Endothelial cell of umbilical vein (primary cell): Measurements from ENCODE around the gene TRAK1. TPM values are rescaled to one million over a fixed set of nuclear protein-coding genes. Genes with fewer than 3 reads are reported as not detected.

Source experiments
- BruUV-seq: library from RNA; stranded (reverse); fragments of 400-500 nt; replicated peaks from 2 replicates; lab custom pipeline; 2021; lab: Mats Ljungman, UMichigan
- CTCF ChIA-PET: fragments of 300-600, 350-600 bp; sonication (Branson Sonifier 250); formaldehyde crosslinking; loops from one replicate; lab custom pipeline; 2021; ENCODE audit warnings: antibody characterized with exemption, inconsistent platforms; lab: Charles Lee
- POLR2A ChIA-PET: fragments of 300-600, 350-600 bp; sonication (Branson Sonifier 250); formaldehyde crosslinking; loops from one replicate; lab custom pipeline; 2021; ENCODE audit warnings: antibody characterized with exemption, inconsistent platforms; lab: Charles Lee
- DNase-seq: peaks from one replicate; pipeline ENCODE4 v3.0.0-alpha.2; 2011; ENCODE audit warnings: low read depth, low spot score
- FAIRE-seq: peaks from 2 replicates; lab custom pipeline; 2011; peaks lifted over from hg19 to GRCh38; lab: Jason Lieb, UNC
- H2AFZ ChIP-seq: 2 replicates; pipeline ENCODE4 v1.6.0; 2012; ENCODE audit warnings: low read depth, low read length, control low read depth, inconsistent platforms
- H3K27ac ChIP-seq: 2 replicates; pipeline ENCODE4 v1.5.1; 2011; ENCODE audit warnings: low read depth, mild to moderate bottlenecking, control low read depth, low read length, moderate library complexity; ENCODE audit not compliant: insufficient read depth
- H3K27me3 ChIP-seq, 2 experiments: 2 replicates each; pipeline versions ENCODE4 v1.6.0 to v1.6.1; 2011; ENCODE audit warnings: low read length in 2 of 2, mixed read lengths in 1 of 2; ENCODE audit not compliant: control insufficient read depth in 2 of 2, insufficient read depth in 2 of 2
- H3K36me3 ChIP-seq, 2 experiments: 2 replicates in 1 of 2; 3 replicates in 1 of 2; pipeline ENCODE4 v1.5.1; 2011; ENCODE audit warnings: low read length in 2 of 2, mild to moderate bottlenecking in 1 of 2, moderate library complexity in 1 of 2; ENCODE audit not compliant: control insufficient read depth in 2 of 2, insufficient read depth in 2 of 2; ENCODE audit errors: extremely low read depth in 1 of 2
- H3K4me1 ChIP-seq: 3 replicates; pipeline ENCODE4 v1.5.1; 2011; ENCODE audit warnings: mild to moderate bottlenecking, low read length; ENCODE audit not compliant: control insufficient read depth, insufficient read depth; ENCODE audit errors: extremely low read depth
- H3K4me2 ChIP-seq: 2 replicates; pipeline ENCODE4 v1.6.1; 2011; ENCODE audit warnings: low read length, control low read depth, mixed read lengths; ENCODE audit not compliant: insufficient read depth
- H3K4me3 ChIP-seq, 3 experiments: fragments of 200-600 bp in 1 of 3; sonication (generic), shearing (Covaris generic) in 1 of 3; replicated peaks in 1 of 3; 2 replicates each; pipeline ENCODE4 v1.5.1; 2011 to 2016; ENCODE audit warnings: control low read depth in 3 of 3, low read length in 3 of 3, mild to moderate bottlenecking in 2 of 3, inconsistent platforms in 1 of 3, low read depth in 1 of 3, moderate library complexity in 1 of 3; ENCODE audit not compliant: insufficient read depth in 1 of 3
- H3K79me2 ChIP-seq: 2 replicates; pipeline ENCODE4 v1.6.0; 2012; ENCODE audit warnings: low read length, inconsistent platforms; ENCODE audit not compliant: control insufficient read depth, insufficient read depth
- H3K9ac ChIP-seq: replicated peaks from 2 replicates; pipeline ENCODE3; 2011; ENCODE audit warnings: low read length, control low read depth; ENCODE audit not compliant: insufficient read depth; ENCODE audit errors: extremely low read depth
- H3K9me1 ChIP-seq: replicated peaks from 3 replicates; pipeline ENCODE4 v1.6.0; 2011; ENCODE audit warnings: mild to moderate bottlenecking, low read length; ENCODE audit not compliant: control insufficient read depth, insufficient read depth; ENCODE audit errors: extremely low read depth
- H3K9me3 ChIP-seq: replicated peaks from 2 replicates; pipeline ENCODE4 v1.5.1; 2012; ENCODE audit warnings: low read length, inconsistent platforms; ENCODE audit not compliant: control insufficient read depth, insufficient read depth
- H4K20me1 ChIP-seq: replicated peaks from 2 replicates; pipeline ENCODE3; 2011; ENCODE audit warnings: mild to moderate bottlenecking, low read length; ENCODE audit not compliant: control insufficient read depth, insufficient read depth; ENCODE audit errors: extremely low read depth
- CTCF ChIP-seq, 2 donors: IDR thresholded peaks; 1 replicate in 1 of 2; 2 replicates in 1 of 2; pipeline ENCODE4 v1.5.1; 2011; ENCODE audit warnings: low read length in 2 of 2, mild to moderate bottlenecking in 2 of 2, moderate library complexity in 2 of 2, control low read depth in 1 of 2, inconsistent platforms in 1 of 2, low read depth in 1 of 2; ENCODE audit not compliant: insufficient read depth in 1 of 2; ENCODE audit errors: extremely low read depth in 1 of 2
- EZH2 ChIP-seq: IDR thresholded peaks from 2 replicates; pipeline ENCODE4 v1.6.1; 2012; ENCODE audit warnings: borderline replicate concordance, low read depth, mild to moderate bottlenecking, moderate library complexity, low read length, inconsistent platforms; ENCODE audit not compliant: severe bottlenecking
- FOS ChIP-seq: IDR thresholded peaks from 2 replicates; pipeline ENCODE4 v1.6.1; 2011; ENCODE audit warnings: mild to moderate bottlenecking, low read length, moderate library complexity, borderline replicate concordance; ENCODE audit not compliant: insufficient read depth
- JUN ChIP-seq: IDR thresholded peaks from 2 replicates; pipeline ENCODE4 v1.6.1; 2011; ENCODE audit warnings: borderline replicate concordance, low read depth; ENCODE audit not compliant: insufficient read length, insufficient read depth
- MYC ChIP-seq: IDR thresholded peaks from one replicate; pipeline ENCODE4 v1.6.1; 2011; ENCODE audit warnings: mild to moderate bottlenecking, low read depth, low read length
- POLR2AphosphoS5 ChIP-seq: IDR thresholded peaks from 2 replicates; pipeline ENCODE4 v1.6.1; 2012; ENCODE audit warnings: low read depth, mild to moderate bottlenecking, control low read depth, low read length, moderate library complexity; ENCODE audit not compliant: insufficient read depth
- dilution Hi-C: fragments of 300-500 bp; cut with MboI; formaldehyde crosslinking; loops from one replicate; pipeline ENCODE4 v1.15.0; 2019; ENCODE audit warnings: low sequenced_read_pairs; ENCODE audit not compliant: extremely low pct_ligation_motif_present
- intact Hi-C: fragments of 100-400 bp; cut with micrococcal nuclease; formaldehyde crosslinking; loops from one replicate; pipeline ENCODE4 v1.10.0; 2022
- polyA plus RNA-seq, 4 experiments: library from polyadenylated mRNA; depleted of rRNA in 3 of 4; stranded (reverse) in 3 of 4; unstranded in 1 of 4; fragments of >200 nt; gene quantifications; 2 replicates each; pipeline versions ENCODE4 v1.2.1 to v1.2.3, GENCODE V29; 2011 to 2012; ENCODE audit warnings: missing spikeins in 1 of 4
- total RNA-seq: library from RNA; stranded (reverse); gene quantifications from 2 replicates; pipeline ENCODE4 v1.2.3, GENCODE V29; 2021

The TRAK1 gene
- total and polyA plus RNA-seq, 2 donors (not counting 3 experiments of a cell fraction or from before 2014, with no cell fraction given) = 38.5 to 59.6 TPM

DNA sequence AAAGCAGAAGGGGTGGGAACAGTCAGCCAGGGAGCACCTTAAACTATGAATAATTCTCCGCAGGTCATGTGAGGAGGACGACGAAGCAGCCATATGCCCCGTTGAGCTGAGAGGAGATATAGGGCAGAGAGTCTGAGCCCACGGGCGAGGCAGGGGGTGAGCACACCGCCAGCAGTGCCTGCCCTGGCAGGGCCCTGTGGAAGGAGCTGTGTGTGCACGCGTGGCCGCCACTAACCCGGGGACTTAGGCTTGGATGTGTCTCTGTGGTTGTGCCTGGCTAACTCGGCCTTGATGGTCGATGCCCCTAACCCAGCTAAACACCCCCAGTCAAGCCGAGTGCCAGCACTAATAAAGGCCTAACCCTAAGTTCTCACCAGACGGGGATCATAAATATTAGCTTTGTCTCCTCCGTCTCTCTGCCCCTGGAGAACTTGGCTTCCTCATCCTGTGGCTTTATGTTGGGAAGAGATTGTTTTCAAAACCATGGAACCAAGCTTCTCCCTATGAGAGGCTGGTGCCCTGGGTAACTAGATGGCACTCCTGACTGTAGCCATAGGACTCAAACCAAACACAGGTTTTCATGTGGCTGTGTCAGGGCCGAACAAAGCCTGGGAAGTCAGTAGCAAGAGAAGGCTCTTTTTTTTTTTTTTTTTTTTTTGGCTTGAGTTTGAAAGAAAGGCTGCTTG is 129.4 kb downstream of the TRAK1 start:
- ChIA-PET CTCF (interaction anchor here (0.8 to 2.1 kb wide), 3 partner anchors 9 to 29 kb away, joined by 4 to 10 read pairs (median 4); no protein-coding TSS in a partner anchor), POLR2A (no interaction called here)
- Histone ChIP-seq H3K9ac (no peak overlapping the region), H3K4me2 (no peak overlapping the region), H3K27me3 (no peaks in the 10 kb centered on the region), H3K36me3 (peaks cover under 1 to 40% of the 10 kb centered on the region in 2 experiments), H3K27ac (no peak overlapping the region), H3K79me2 (no peaks in the 10 kb centered on the region), H3K4me1 (no peaks in the 10 kb centered on the region), H4K20me1 (no peaks in the 10 kb centered on the region), H3K4me3 (no peak overlapping the region), H3K9me1 (no peaks in the 10 kb centered on the region), H2AFZ (no peak overlapping the region), H3K9me3 (no peaks in the 10 kb centered on the region)
- DNase-seq (no peak), FAIRE-seq (no peak)
- intact Hi-C loops = no loop called here
- dilution Hi-C loops = no loop called here
- TF ChIP-seq POLR2AphosphoS5 = no peak
- no peak for TF ChIP-seq MYC
- TF ChIP-seq CTCF (IDR thresholded peaks at IDR 0.05; ENCODE audit: extremely low read depth in 1 of 2, insufficient read depth in 1 of 2, low read depth in 1 of 2, low read length in 2 of 2) = no peak
- TF ChIP-seq FOS = no peak
- TF ChIP-seq JUN = no peak
- TF ChIP-seq EZH2 = no peak
- no TSS peak for BruUV-seq
